ENCODE results near the gene PIGU. TPM values are rescaled to one million over a fixed set of nuclear protein-coding genes. Genes with fewer than 3 reads are reported as not detected.
A peak's percentile ranks its signal among the peaks of the same experiment; 100 is the strongest.
"Not testable (repeated sequence)": the region's sequence is repeated elsewhere in the genome, so short reads cannot be mapped to it uniquely, and the experiment has no call there.

PIGU gene
- total and polyA plus RNA-seq, 8 donors: 17.0 to 38.6 (median 30.3) TPM

DNA sequence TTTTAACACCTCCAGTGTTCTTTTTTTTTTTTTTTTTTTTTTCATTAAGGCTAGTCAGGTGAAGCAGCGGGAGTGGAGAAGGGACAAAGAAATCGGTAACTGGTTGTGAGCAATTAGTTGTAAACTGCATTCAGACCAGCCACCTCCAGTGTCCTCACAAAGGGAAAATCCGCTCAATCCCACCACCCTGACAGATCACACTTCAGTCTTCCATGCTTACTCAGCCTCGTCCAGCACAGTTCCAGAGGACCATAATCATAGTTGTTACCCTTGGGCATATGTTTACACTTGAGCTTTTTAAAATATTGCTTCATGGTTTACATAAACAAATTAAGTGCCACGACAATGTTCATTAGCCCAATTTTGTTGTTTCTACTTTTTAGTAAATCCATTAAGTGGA, 150.4 kb downstream of the PIGU start:
- Histone ChIP-seq H3K9me3 (no peaks in the 10 kb centered on the region), H3K27me3 (no peaks in the 10 kb centered on the region), H3K36me3 (peaks cover 0 to 54% of the 10 kb centered on the region in 2 donors), H3K4me3 (no peak overlapping the region), H3K4me1 (peaks cover 17 to 51% of the 10 kb centered on the region in 2 donors), H3K27ac (peak overlapping the region; percentile 54 to 56)
- no peak for ATAC-seq
- no peak for DNase-seq
- TF ChIP-seq, protein P1, sequence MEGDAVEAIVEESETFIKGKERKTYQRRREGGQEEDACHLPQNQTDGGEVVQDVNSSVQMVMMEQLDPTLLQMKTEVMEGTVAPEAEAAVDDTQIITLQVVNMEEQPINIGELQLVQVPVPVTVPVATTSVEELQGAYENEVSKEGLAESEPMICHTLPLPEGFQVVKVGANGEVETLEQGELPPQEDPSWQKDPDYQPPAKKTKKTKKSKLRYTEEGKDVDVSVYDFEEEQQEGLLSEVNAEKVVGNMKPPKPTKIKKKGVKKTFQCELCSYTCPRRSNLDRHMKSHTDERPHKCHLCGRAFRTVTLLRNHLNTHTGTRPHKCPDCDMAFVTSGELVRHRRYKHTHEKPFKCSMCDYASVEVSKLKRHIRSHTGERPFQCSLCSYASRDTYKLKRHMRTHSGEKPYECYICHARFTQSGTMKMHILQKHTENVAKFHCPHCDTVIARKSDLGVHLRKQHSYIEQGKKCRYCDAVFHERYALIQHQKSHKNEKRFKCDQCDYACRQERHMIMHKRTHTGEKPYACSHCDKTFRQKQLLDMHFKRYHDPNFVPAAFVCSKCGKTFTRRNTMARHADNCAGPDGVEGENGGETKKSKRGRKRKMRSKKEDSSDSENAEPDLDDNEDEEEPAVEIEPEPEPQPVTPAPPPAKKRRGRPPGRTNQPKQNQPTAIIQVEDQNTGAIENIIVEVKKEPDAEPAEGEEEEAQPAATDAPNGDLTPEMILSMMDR (IDR thresholded peaks at IDR 0.05): no peak
- intact Hi-C loops (cut with DNase I): no loop called here

DNA sequence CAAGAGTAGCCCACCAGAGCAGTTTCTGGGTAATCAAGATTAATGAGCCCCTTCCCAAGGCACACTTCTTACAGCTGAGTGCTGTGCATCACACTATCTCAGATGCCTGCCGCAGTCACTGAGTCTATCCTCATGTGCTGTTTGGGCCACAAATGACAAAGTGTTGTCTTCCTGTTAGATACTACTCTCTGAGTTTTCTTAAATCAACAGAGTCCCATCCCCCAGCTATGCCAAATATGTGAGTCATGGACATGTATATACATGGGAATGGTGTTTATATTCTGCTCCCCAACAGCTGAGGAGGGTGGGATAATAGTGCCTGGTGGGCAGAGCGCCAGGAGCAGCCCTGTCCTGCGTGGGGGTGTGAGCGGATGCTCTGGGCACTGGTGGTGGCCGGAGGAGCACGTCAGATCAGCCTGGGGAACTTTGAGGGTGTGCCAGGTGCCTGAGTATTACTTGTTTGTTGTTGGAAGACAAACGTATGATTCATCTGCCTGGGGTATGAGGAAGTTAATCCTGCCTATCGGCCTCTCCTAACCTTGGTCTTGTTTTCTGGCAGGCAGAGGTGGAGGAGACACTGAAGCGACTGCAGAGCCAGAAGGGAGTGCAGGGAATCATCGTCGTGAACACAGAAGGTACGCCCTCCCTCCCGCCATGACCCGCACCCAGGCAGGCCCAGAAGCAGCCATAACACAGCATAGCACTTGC, 151.0 kb downstream of the PIGU start:
- TF ChIP-seq, protein P1 (IDR thresholded peaks at IDR 0.05): no peak
- no peaks in the 10 kb centered on the region for H3K27me3 ChIP-seq
- DNase-seq (peak in 3 of 4 donors; percentile 51 to 83 (median 81)), ATAC-seq (peak; percentile 87)
- peaks cover 0 to 53% of the 10 kb centered on the region in 2 donors for H3K36me3 ChIP-seq
- H3K9me3 ChIP-seq: no peaks in the 10 kb centered on the region
- H3K4me3 ChIP-seq: no peak overlapping the region
- intact Hi-C loops (cut with DNase I): no loop called here
- peak overlapping the region; percentile 54 to 56 for H3K27ac ChIP-seq
- peaks cover 17 to 52% of the 10 kb centered on the region in 2 donors for H3K4me1 ChIP-seq

DNA sequence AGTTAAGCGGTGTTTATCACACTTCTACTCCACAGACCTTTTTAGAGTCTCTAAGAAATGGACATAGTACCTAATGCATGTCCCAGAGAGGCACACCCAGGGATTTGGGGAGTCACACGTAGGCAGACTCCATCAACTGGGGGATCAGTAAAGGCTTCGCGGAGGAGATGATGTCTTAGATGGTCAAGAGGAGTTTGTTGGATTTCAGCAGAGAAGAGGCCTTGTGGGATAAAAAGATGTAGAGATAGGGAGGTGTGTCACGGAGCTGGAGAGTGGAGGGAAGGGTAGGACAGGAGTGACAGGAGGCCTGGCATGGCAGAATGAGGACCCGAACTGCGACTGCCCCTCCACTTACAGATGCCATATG, 151.6 kb downstream of the PIGU start:
- DNase-seq (no peak), ATAC-seq (no peak)
- TF ChIP-seq, protein P1 (IDR thresholded peaks at IDR 0.05): no peak
- Histone ChIP-seq H3K4me1 (peaks cover 17 to 52% of the 10 kb centered on the region in 2 donors), H3K27me3 (no peaks in the 10 kb centered on the region), H3K27ac (peak overlapping the region; percentile 54 to 56), H3K36me3 (peaks cover 0 to 53% of the 10 kb centered on the region in 2 donors), H3K4me3 (no peak overlapping the region), H3K9me3 (no peaks in the 10 kb centered on the region)
- intact Hi-C loops (cut with DNase I): no loop called here

DNA sequence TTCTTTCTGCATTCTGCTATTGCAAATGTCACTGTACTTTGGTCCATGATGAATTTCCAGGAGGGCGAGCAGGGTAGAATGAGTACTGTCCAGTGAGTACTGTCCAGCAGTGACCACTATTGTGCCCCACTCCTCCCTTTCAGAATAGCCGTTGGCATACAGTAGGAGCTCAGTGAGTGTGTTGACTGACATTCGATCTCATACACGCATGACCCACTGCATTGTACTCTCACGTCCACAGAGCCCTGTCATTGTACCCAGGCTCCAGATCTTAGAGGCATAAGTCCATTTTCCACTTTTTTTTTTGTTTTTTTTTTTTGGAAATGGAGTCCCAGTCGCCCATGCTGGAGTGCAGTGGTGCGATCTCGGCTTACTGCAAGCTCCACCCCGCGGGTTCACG, 152.5 kb downstream of the PIGU start:
- intact Hi-C loops (cut with DNase I): no loop called here
- TF ChIP-seq, protein P1 (IDR thresholded peaks at IDR 0.05): no peak
- DNase-seq (no peak), ATAC-seq (no peak)
- Histone ChIP-seq H3K4me1 (peaks cover 17 to 50% of the 10 kb centered on the region in 2 donors), H3K9me3 (no peaks in the 10 kb centered on the region), H3K36me3 (peaks cover 0 to 52% of the 10 kb centered on the region in 2 donors), H3K4me3 (no peak overlapping the region), H3K27ac (peak overlapping the region in 1 of 2 donors; percentile 56), H3K27me3 (no peaks in the 10 kb centered on the region)

DNA sequence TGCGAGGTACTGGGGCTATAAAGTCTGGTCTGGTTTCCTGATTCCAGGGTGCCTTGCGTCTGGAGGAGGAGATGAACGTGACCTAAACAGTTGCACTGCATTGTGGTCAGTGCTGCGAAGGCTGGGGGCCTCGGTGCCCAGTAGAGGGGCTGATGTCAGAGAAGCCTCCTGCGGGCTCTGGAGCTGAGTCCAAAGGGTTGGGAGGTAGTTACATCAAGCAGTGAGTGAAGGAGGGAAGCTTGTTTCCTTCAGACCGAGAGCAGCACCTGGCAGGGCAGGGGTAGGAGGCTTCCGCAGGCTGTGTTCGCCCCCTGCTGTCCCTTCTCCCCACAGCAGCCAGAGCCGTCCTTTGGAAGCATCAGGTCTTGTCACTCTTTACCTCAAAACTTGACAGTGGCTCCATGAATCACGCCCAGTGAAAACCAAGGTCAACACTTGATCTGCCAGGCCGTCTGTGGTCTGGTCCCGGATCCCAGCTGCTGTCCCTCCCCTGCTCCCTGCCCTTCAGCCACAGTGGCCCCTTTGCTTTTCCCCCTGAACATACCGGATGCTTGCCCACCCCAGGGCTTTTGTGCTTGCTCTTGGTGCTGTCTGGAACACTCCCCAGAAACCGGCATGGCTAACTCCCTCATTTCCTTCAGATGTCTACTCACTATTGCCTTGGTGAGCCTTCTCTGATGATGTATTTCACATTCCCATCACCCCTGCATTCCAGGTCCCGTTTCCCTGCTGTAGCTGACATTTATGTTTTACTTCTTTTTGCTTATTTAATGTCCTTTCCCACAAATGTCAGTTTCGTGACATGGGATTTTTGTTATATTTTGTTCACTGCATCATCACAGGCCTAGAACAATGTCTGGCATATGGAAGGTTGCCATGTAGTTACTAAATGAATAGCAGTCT, 153.7 kb downstream of the PIGU start:
- ATAC-seq: peak; percentile 47
- H3K27ac ChIP-seq: peak overlapping the region in 1 of 2 donors; percentile 29

DNA sequence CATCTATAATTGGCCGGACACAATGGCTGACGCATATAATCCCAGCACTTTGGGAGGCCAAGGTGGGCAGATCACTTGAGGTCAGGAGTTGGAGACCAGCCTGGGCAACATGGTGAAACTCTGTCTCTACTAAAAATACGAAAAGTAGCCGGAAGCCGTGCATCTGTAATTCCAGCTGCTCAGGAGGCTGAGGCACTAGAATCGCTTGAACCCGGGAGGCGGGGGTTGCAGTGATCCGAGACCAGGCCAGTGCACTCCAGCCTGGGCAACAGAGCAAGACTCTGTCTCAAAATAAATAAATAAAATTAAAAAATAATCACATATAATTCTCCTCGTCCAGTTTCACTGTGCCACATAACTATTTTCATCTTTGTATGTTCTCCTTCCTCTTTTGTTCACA, 157.1 kb downstream of the PIGU start:
- H3K27me3 ChIP-seq; DNase-seq; H3K9me3 ChIP-seq; intact Hi-C loops (cut with DNase I); H3K4me3 ChIP-seq; H3K27ac ChIP-seq; ATAC-seq: not testable (repeated sequence)
- Histone ChIP-seq H3K4me1 (peaks cover 12 to 55% of the 10 kb centered on the region in 2 donors), H3K36me3 (peaks cover 0 to 28% of the 10 kb centered on the region in 2 donors)

More for the DNA sequence above, 153.7 kb downstream of the PIGU start:
- Histone ChIP-seq H3K4me3 (no peak overlapping the region), H3K9me3 (no peaks in the 10 kb centered on the region), H3K27me3 (no peaks in the 10 kb centered on the region), H3K4me1 (peaks cover 17 to 56% of the 10 kb centered on the region in 2 donors), H3K36me3 (peaks cover 0 to 46% of the 10 kb centered on the region in 2 donors)
- peak in 1 of 4 donors; percentile 30 for DNase-seq
- TF ChIP-seq, protein P1 (IDR thresholded peaks at IDR 0.05): peak; percentile 18 to 32
- intact Hi-C loops (cut with DNase I): no loop called here

DNA sequence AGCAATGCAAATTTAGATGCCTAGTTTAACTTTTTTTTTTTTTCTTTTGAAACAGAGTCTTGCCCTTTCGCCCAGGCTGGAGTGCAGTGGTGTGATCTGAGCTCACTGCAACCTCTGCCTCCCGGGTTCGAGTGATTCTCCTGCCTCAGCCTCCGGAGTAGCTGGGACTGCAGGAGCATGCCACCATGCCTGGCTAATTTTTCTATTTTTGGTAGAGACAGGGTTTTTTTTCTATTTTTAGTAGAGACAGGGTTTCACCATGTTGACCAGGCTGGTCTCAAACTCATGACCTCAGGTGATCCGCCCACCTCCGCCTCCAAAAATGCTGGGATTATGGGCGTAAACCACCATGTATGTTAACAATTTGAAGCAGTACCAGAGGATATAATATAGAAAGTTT, 158.0 kb downstream of the PIGU start:
- H3K9me3 ChIP-seq; intact Hi-C loops (cut with DNase I); H3K27ac ChIP-seq; H3K27me3 ChIP-seq; ATAC-seq; DNase-seq; H3K4me3 ChIP-seq: not testable (repeated sequence)
- Histone ChIP-seq H3K4me1 (peaks cover 13 to 57% of the 10 kb centered on the region in 2 donors), H3K36me3 (peaks cover 0 to 22% of the 10 kb centered on the region in 2 donors)
